ENCODE measurements around the gene LCORL. TPM values are rescaled to one million over a fixed set of nuclear protein-coding genes. Genes with fewer than 3 reads are reported as not detected.
"Not testable (repeated sequence)": the region's sequence is repeated elsewhere in the genome, so short reads cannot be mapped to it uniquely, and the experiment has no call there.

Gene LCORL
- total RNA-seq, 1 experiment from 2014 or later = 14.1 TPM

DNA sequence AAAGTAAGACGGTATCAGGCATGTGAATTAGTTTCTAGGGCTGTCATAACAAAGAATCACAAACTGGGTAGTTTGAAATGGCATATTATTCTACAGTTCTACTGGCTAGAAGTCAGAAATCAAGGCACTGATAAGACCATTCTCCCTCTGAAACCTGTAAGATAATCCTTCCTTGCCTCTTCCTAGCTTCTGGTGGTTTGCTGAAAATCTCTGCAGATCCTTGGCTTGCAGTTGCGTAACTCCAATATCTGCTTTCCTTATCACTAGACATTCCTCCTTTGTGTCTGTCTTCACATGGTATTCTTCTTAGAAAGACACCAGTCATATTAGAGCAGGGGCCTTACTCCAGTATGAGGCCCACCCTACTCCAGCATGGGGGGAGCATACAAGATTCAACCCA lies 19.6 kb upstream of the LCORL start:
- TF ChIP-seq, protein P1, sequence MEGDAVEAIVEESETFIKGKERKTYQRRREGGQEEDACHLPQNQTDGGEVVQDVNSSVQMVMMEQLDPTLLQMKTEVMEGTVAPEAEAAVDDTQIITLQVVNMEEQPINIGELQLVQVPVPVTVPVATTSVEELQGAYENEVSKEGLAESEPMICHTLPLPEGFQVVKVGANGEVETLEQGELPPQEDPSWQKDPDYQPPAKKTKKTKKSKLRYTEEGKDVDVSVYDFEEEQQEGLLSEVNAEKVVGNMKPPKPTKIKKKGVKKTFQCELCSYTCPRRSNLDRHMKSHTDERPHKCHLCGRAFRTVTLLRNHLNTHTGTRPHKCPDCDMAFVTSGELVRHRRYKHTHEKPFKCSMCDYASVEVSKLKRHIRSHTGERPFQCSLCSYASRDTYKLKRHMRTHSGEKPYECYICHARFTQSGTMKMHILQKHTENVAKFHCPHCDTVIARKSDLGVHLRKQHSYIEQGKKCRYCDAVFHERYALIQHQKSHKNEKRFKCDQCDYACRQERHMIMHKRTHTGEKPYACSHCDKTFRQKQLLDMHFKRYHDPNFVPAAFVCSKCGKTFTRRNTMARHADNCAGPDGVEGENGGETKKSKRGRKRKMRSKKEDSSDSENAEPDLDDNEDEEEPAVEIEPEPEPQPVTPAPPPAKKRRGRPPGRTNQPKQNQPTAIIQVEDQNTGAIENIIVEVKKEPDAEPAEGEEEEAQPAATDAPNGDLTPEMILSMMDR (IDR thresholded peaks at IDR 0.05; ENCODE audit: unreplicated experiment) = no peak
- CTCF ChIA-PET = interaction anchor here (1.4 kb wide), 1 partner anchor 14 kb away, joined by 4 read pairs; no protein-coding TSS in a partner anchor
- no peaks in the 10 kb centered on the region for H3K9me3 Mint-ChIP-seq (ENCODE audit: unreplicated experiment)
- no peaks in the 10 kb centered on the region for H3K27me3 Mint-ChIP-seq (ENCODE audit: insufficient read depth, unreplicated experiment)
- peaks cover 5% of the 10 kb centered on the region for H3K4me1 Mint-ChIP-seq (ENCODE audit: insufficient read depth, unreplicated experiment)
- H3K4me3 Mint-ChIP-seq (ENCODE audit: unreplicated experiment) = no peak overlapping the region
- H3K36me3 Mint-ChIP-seq (ENCODE audit: insufficient read depth, unreplicated experiment) = no peaks in the 10 kb centered on the region
- BruUV-seq (replicated peaks) = no TSS peak
- POLR2A ChIA-PET = interaction anchor here (1.8 kb wide), 1 partner anchor 19 kb away, joined by 7 read pairs; no protein-coding TSS in a partner anchor
- no peak for DNase-seq (ENCODE audit: unreplicated experiment)
- intact Hi-C loops (cut with micrococcal nuclease) = no loop called here
- H3K27ac Mint-ChIP-seq (ENCODE audit: low read depth, unreplicated experiment) = no peak overlapping the region

DNA sequence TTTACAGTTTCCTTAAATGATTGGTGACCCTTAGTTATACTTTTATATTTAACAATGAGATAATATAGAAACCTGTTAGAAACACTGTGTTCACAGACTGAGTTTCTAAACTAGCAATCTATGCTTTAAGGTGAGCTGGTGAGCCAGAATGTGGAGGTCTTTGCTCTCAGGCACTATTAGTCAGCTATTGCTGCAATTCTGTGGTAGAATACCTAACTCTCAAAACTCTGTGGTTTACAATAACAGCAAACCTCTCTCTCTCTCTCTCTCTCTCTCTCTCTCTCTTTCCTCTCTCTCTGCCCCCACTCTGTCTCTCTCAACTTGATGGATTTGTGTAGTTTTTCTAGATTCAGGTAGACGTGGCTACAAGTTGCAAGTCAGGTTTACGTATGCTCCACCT lies 17.6 kb upstream of the LCORL start:
- peaks cover 13% of the 10 kb centered on the region for H3K4me1 Mint-ChIP-seq (ENCODE audit: insufficient read depth, unreplicated experiment)
- no peak overlapping the region for H3K4me3 Mint-ChIP-seq (ENCODE audit: unreplicated experiment)
- CTCF ChIA-PET = no interaction called here
- POLR2A ChIA-PET = no interaction called here
- peaks cover 9% of the 10 kb centered on the region for H3K9me3 Mint-ChIP-seq (ENCODE audit: unreplicated experiment)
- H3K27me3 Mint-ChIP-seq (ENCODE audit: insufficient read depth, unreplicated experiment) = no peaks in the 10 kb centered on the region
- peaks cover 6% of the 10 kb centered on the region for H3K36me3 Mint-ChIP-seq (ENCODE audit: insufficient read depth, unreplicated experiment)
- TF ChIP-seq, protein P1 (IDR thresholded peaks at IDR 0.05; ENCODE audit: unreplicated experiment) = no peak
- H3K27ac Mint-ChIP-seq (ENCODE audit: low read depth, unreplicated experiment) = no peak overlapping the region
- no TSS peak for BruUV-seq (replicated peaks)
- intact Hi-C loops (cut with micrococcal nuclease) = no loop called here
- peak; percentile 14 for DNase-seq (ENCODE audit: unreplicated experiment)

DNA sequence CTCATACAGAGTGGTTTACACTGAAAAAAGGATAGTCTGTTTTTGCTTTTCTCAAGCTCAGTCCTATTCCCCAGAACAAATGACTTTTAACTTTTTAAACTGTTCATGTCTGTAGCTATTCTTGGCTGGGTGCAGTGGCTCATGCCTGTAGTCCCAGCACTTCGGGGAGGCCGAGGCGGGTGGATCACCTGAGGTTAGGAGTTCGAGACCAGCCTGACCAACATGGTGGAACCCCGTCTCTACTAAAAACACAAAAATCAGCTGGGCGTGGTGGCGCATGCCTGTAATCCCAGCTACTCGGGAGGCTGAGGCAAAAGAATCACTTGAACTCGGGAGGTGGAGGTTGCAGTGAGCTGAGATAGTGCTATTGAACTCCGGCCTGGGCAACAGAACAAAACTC lies 14.8 kb upstream of the LCORL start:
- peaks cover 13% of the 10 kb centered on the region for H3K4me1 Mint-ChIP-seq (ENCODE audit: insufficient read depth, unreplicated experiment)
- BruUV-seq (replicated peaks); H3K9me3 Mint-ChIP-seq (ENCODE audit: unreplicated experiment); H3K36me3 Mint-ChIP-seq (ENCODE audit: insufficient read depth, unreplicated experiment); DNase-seq (ENCODE audit: unreplicated experiment); CTCF ChIA-PET; POLR2A ChIA-PET; H3K27ac Mint-ChIP-seq (ENCODE audit: low read depth, unreplicated experiment); intact Hi-C loops (cut with micrococcal nuclease); H3K27me3 Mint-ChIP-seq (ENCODE audit: insufficient read depth, unreplicated experiment); H3K4me3 Mint-ChIP-seq (ENCODE audit: unreplicated experiment): not testable (repeated sequence)

DNA sequence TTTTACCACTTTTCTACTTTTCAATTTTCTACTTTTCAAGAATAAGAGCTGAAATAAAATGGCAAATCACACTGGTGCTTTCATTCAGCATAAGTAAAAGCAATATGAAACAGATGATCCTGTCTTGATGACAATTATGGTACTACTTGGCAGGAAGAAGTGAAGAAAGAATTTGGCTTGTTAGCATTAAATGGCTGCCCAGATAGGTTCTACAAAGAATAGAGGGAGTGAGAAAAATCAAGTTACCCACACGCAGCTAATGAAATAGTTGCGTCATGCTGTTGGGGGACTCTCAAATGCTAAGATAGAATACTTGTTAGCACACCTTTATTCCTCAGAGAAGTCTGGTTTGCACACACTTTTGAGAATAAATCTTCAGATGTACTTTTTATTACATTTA lies 12.5 kb upstream of the LCORL start:
- Mint-ChIP-seq H3K4me3 (ENCODE audit: unreplicated experiment) (no peak overlapping the region), H3K4me1 (ENCODE audit: insufficient read depth, unreplicated experiment) (peaks cover 9% of the 10 kb centered on the region), H3K27me3 (ENCODE audit: insufficient read depth, unreplicated experiment) (no peaks in the 10 kb centered on the region), H3K9me3 (ENCODE audit: unreplicated experiment) (peaks cover 9% of the 10 kb centered on the region), H3K36me3 (ENCODE audit: insufficient read depth, unreplicated experiment) (peaks cover 6% of the 10 kb centered on the region), H3K27ac (ENCODE audit: low read depth, unreplicated experiment) (peak overlapping the region; percentile 85)
- TF ChIP-seq, protein P1 (IDR thresholded peaks at IDR 0.05; ENCODE audit: unreplicated experiment) = no peak
- ChIA-PET POLR2A (interaction anchor here (0.7 to 1.0 kb wide), 4 partner anchors 12 to 152 kb away, joined by 3 read pairs; no protein-coding TSS in a partner anchor), CTCF (no interaction called here)
- BruUV-seq (replicated peaks) = no TSS peak
- intact Hi-C loops (cut with micrococcal nuclease) = no loop called here
- no peak for DNase-seq (ENCODE audit: unreplicated experiment)

Data from MCF 10A (cell line).